ENCODE data around the gene STIM1. TPM values are rescaled to one million over a fixed set of nuclear protein-coding genes. Genes with fewer than 3 reads are reported as not detected.
"Not testable (repeated sequence)": the region's sequence is repeated elsewhere in the genome, so short reads cannot be mapped to it uniquely, and the experiment has no call there.

The STIM1 gene
- polyA plus RNA-seq, 1 donor = 121 TPM

DNA sequence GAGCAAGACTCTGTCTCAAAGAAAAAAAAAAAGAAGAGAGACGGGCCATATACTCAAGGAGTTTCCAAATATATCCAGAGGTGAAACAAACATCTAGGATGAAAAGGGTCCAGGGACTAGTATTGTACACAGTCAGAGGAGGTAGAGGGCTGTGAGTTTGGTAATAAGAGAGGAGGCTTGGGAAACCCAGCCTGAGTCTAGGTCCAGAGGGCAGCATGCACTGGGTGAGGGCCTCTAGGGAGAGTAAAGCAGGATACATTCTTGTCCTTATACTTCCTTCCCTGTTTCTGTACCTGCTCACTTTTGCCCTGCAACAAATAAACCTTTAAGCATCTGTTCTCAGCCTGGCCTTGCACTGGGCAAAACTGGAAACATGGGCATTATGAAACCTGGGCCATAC, 31.5 kb downstream of the STIM1 start:
- no peak for DNase-seq

DNA sequence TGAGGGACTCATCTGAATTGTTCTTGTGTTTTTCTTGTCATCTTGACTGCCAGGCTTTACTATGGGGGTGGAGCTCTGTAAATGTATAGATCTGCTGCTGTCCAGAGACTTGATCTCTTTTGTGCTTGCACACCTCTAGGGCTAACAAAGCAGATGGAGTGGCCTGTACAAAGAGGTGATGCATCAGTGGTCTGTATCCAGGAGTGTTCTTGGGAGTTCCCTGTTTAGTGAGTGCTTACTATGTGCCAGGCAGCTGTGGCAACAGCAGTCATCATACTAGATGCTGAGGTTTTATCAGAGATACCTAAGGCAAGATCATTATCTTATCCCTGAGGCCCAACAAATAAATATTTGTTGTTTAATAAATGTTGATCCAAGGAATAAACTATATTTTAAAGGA, 33.4 kb downstream of the STIM1 start:
- DNase-seq = no peak

DNA sequence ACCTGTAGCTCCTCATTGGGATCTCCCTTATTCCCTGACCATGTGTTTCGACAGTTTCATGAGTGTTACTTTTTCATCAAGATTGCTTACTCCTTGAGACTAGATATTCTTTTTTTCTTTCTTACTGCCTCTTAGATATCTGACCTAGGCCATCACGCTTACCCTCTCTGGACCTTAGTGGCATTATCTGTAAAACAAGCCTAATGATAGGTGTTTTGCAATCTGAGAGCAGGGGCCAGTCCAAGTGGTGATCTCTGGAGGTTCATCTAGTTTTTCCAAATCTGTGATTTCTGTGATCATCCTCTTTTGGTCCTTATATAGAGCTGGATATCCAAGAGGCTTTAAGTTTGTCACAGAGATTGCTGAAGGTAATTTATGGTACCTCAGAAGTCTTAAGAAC, 34.5 kb downstream of the STIM1 start:
- no peak for DNase-seq

DNA sequence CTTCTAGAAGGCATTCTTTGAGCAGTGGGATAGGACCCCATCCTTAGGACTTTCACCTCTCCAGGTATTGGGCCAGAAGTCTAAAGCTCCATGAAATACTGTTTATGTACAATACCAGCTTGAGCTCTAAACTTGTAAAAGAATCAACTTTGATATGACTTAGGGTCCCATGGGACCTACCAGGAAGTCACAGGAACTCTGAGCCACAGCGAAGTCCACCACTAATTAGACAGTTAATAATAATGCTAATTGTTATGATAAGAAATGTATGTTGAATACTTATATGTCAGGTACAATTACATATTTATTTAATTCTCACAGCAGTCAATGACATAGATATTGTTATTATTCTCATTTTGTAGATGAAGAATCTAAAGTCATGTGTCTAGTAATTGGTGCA, 35.3 kb downstream of the STIM1 start:
- no peak for DNase-seq

DNA sequence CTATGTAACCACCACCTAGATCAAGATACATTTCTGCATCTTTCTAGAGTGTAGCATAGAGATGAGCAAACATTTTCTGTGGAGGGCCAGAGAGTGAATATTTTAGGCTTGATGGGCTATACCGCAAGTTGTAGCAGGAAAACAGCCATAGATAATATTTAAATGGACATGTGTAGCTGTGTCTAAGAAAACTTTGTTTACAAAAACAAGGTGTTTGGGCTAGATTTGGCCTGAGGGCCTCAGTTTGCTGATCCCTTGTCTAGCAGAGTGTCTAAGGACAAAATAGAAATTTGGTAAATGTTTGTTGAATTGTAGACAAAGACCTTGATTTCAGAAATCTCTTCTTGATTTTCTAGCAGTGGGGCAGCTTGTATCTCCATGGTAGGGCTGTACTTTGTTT, 36.3 kb downstream of the STIM1 start:
- no peak for DNase-seq

DNA sequence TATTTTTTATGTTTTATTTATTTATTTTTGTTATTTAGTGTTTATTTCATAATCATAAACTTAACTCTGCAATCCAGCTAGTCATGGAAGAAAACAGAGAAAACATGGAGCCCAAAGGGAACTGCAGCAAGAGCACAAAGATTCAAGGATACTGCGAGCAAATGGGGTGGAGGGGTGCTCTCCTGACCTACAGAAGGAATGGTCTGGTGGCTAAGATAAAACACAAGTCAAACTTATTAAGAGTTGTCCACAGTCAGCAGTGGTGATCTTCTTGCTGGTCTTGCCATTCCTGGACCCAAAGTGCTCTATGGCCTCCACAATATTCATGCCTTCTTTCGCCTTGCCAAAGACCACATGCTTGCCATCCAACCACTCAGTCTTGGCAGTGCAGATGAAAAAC, 36.7 kb downstream of the STIM1 start:
- DNase-seq = no peak

DNA sequence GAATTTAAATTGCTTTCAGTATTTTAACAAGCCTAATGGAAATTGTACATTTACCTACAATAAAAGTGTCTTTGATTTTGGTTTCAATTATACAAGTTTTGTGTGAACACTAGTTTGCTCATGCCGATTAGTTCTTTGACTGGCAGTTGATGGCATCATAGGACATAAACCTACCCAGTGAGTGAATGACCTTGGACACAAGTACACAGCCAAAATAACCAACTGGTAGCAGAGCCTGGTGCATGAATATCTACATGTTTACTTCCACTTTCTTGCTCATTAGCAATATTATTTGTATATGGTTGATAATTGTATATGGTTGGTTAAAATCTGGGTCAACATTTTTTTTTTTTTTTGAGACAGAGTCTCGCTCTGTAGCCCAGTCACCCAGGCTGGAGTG, 37.8 kb downstream of the STIM1 start:
- DNase-seq = no peak

DNA sequence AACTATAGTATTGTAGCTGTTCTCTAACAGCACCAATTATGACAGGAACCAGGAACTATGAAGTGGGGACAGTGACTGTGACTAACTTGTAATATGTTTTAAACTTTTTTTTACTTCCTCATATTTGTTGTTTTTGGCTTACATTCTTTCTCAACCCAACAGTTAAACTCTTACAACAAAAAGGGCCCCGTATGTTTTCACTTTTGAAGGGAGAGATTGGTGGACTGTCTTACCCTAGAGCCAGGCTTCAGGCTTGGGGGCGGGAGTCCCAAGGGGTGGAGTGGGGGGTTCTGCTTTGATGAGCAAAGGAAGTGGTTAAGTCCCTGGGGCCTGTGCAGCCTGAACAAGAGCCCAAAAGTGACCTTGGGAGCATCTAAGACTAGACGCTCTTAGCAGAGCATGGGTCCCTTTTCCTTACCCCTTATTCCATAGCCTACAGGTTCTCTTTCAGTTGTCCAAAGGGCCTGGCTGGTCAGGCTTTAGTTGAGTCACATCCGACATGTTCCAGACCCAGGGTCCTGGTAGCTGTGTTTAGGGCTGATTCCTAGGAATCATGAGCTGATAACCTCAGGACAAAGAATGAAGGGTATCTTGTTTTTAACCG, 38.8 kb downstream of the STIM1 start:
- no peak for DNase-seq

DNA sequence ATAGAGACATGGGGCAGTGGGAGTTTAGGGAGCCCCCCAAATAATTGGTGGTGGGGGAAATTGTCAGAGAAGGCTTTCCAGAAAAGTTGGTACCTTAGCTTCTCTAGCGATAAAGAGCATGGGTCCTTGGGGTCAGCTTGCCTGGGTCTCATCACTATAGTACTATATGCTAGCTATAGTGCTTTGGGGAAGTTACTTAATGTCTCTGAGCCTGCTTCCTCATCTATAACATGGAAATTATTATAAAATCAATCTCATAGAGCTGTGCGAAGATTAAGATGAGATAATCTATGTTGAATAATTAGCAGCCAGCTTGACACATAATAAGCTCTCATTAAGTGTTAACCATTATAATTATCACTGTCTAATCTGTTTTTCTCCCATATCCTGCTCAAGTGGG, 41.2 kb downstream of the STIM1 start:
- no peak for DNase-seq

DNA sequence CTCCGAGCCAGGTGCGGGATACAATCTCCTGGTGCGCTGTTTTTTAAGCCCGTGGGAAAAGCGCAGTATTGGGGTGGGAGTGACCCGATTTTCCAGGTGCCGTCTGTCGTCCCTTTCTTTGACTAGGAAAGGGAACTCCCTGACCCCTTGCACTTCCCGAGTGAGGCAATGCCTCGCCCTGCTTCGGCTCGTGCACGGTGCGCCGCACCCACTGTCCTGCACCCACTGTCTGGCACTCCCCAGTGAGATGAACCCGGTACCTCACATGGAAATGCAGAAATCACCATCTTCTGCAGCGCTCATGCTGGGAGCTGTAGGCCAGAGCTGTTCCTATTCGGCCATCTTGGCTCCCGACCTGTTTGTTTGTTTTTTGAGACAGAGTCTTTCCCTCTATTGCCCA, 44.8 kb downstream of the STIM1 start:
- not testable (repeated sequence) for DNase-seq

DNA sequence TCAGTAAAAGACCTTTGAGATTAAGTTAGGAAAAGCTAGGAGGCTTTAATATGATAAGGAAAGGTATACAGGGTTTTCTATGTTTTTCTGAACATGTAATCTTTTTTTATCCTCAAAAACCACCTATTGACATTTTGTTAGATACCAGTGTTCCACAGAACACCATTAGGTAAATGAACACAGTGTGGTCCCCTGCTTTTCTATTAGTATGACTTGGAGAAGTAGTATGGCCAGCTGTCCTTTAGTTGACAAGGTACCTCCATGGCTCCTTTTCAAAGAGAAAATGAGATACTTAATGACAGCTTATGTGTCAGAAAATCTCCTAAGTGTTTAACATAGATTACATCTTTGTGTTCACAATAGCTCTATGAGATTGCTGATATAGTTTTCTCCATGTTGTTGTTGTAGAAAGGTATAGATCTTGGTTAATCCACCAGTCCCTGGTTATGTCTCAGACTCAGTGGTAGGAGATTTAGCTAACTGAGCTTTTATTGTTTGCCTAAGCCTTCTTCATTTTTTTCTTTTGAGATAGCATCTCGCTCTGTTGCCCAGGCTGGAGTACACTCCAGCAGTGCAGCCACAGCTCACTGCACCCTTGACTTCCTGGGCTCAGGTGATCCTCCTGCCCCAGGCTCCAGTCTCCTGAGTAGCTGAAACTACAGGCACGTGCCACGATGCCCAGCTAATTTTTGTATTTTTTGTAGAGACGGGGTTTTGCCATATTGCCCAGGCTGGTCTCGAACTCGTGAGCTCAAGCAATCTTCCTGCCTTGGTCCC, 46.0 kb downstream of the STIM1 start:
- no peak for DNase-seq

DNA sequence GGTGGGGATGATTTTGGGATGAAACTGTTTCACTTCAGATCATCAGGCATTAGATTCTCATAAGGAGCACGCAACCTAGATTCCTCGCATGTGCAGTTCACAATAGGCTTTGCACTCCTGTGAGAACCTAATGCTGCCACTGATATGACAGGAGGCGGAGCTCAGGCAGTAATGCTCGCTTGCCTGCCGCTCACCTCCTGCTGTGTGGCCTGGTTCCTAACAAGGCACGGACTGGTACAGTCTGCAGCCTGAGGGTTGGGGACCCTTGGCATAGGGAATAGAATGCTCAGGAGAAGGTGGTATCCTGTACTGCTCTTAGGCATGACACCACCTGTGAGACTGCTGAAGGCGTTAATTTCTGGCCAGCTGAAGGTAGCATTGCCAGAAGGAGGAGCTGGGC, 47.0 kb downstream of the STIM1 start:
- DNase-seq = no peak

DNA sequence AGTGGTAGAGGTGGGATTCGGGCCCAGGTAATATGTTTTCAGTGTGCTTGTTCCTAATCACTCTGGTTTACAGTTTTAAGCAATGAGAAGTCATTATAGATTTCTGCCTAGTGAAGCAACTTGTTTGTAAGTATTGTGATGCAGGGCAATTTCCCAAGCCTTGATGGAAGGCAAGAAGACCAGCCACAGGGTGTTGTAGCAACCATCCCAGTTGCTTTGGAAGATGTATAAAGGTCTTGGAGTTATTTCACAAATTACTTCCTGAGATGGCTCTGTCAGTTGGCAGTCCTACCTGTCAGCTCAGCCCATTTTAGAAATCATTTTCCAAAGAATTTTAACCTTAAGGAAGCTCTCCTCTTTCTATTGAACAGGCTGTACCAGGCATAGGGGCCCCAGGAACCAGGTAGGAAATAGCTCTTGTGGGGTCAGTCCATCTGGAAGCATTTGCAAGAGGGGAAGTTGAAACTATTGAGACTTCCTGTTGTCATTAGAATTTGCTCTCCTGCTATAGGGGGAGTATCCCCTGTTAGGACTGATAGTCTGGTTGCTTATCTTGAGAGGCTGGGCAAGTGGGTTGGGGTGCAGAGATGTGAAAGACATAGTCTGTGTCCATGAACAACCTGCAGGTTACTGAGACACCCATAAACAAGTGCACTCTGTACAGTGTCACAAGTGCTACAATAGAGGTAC, 47.9 kb downstream of the STIM1 start:
- DNase-seq = no peak

DNA sequence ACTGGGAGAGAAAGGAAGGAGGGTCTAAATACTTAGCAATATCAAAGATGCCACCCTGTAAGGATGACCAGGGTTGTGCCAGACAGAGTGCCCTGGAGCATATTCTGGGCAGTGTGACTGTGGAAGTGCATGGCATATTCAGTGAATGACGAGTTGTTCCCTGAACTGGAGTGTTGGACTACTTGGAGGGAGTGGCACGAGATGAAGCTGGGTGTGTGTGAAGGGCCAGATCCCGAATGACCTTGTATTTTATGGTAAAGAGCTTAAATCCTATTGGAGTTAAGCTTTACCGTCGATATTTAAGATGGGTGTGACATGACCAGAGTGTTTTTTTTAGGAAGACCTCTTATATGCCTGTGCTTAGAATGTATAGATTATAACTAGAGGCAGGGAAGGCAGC, 48.8 kb downstream of the STIM1 start:
- DNase-seq = no peak

DNA sequence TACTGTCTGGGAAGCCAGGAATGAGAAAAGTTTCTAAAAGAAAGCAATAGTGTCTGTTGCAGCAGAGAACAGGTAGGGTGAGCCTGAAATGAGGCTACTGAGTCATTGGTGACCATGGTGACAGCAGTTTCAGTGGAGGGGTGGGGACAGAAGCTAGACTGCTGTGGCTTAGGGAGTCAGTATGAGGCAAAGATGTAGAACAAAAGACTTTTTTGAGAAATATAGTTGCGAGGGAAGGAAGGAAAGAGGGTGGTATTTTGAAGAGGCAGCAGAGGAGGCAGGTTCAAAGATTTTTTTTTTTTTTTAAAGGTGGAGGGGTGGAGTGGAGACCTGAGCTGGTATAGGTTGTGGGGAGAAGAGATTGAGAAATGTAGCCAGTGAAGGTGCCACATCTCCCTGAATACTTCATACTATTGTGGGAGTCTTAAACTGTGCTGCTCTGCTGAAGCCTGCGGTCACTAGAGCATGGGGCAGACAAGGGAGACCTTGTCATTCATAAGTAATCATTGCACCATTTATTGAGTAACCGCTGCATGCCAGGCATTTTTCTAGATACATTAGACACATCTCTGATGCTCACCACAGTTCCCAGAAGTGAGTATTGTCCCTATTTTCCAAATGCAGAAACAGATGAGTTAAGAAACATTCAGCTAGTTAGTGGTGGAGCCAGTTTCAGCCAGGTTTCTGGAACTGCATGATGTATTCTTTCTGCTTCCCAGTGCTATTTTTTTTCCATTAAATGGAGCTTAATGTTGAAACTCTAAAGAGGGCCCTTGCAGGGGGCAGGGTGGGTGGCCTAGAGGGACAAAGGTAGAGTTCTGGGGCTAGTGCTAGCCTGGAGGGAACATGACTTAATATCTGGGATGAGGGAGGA, 49.9 kb downstream of the STIM1 start:
- DNase-seq = no peak

DNA sequence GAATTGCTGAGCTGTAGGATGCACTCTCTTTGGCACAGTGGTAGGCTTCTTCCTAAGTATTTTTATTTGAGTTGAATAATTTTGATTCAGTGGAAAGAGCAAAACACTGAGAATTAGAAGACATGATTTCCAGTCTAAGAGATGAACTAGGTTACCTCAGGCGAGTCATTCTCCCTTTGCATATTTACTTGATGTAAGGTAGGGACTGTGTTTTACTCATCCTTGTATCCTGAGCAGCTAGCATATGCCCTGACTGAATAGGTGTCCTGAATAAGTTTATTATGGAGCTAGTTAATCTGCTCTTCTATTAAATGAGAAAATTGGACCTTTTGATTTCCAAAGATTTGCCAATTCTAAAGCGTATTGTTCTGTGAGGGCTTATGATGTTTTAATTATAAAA, 50.7 kb downstream of the STIM1 start:
- DNase-seq = no peak

DNA sequence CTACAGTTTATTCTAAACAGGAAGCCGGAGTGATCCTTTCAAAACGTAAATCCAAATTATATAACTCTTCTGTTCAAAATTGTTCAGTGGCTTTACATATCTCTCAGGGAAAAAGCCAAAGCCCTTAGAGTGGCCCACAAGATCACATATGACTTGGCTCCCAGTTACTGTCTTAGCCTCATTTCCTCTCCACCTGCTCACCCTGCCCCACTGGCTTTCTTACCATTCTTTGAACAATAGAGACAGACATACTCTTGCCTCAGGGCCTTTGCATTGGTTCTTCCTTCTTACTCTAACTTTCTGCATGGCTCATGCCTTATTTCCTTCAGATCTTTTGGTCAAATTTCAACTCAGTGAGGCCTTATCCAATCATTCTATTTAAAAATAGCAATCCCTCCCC, 52.1 kb downstream of the STIM1 start:
- DNase-seq = no peak

DNA sequence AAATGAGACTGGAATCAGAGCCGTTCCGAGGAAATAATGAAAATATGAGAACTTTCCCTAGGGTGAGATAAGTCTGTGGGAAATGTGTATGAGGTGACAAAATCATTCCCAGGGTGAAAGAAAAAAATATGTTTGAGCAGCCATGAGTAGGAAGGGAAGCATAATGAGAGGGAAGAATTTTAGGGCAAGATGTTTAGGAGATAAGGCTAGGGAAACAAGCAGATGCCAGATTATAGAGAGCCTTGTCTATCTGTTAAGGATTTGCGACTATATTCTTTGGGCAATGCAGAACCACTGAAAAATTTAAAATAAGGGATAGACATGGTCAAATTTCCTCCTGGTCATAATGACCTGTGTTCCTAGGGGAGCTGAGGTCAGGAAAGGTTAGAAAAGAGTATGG, 54.4 kb downstream of the STIM1 start:
- no peak for DNase-seq

DNA sequence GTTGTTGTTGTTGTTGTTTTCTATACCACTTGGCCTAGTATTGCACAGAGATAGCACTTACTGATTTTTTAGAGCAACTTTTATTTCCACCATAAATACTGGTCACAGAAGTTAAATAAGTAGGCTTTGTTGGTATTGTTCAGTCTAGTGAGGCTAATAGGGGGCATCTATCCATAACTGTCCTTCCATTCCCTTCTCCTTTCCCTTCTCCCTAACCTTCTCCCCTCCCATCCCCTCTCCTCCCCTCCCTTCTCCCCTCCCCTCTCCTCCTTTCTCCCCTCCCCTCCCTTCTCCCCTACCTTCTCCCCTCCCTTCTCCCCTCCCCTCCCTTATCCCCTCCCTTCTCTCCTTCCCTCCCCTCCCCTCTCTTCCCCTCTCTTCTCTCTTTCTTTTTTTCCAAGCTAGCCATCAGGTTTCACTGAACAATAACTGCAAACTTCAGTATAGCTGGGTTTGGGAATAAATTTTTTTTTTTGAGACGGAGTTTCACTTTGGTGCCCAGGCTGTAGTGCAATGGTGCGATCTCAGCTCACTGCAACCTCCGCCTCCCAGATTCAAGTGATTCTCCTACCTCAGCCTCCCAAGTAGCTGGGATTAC, 56.5 kb downstream of the STIM1 start:
- DNase-seq = no peak

DNA sequence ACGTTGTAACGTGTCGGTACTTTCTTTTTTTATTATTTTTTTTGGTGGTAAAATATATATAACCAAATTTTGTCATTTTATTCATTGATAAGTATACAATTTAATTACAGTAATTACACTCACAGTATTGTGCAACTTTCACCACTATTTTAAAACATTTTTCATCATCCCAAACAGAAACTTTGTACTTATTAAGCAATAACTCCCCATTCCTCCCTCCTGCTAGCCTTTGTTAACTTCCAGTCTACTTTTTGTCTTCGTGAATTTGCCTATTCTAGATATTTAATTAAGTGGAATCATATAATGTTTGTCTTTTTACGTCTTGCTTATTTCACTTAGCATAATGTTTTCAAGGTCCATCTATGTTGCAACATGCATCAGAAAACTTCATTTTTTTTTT, 58.5 kb downstream of the STIM1 start:
- DNase-seq = no peak

DNA sequence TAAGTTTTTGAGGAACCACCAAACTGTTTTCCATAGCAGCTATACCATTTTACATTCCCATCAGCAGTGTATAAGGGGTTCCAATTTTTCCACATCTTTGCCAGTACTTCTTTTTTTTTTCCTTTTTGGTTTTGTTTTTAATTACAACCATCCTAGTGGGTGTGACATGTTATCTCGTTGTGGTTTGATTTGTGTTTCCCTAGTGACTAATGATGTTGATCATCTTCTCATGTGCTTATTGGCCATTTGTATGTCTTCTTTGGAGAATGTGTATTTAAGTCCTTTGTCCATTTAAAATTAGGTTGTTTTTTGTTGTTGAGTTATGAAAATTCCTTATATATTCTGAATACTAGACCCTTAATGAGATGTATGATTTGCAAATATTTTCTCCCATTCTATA, 59.3 kb downstream of the STIM1 start:
- no peak for DNase-seq

DNA sequence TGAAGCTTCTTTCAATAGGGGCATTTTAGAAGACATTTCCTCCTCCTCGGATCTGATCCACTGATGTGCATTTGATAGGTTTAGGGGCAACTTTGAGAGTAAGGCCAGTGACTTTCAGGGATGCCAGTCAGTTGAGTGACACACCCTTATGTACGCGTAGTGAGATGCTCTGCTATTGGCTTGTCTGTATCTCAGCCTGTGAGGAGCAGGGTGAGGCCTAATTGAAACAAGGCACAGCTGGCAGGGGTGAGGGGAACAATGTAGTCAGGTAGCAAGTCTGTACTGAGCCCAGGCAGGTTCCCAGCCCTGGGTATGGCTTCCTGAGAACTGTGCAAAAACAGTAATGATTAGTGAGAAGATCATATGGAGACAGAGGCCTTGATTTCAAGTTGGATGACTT, 61.5 kb downstream of the STIM1 start:
- DNase-seq = no peak

All from hindlimb muscle (tissue), 1 donor.